ENCODE data around the gene CDC20.

CDC20 gene

GRCh38 chr1:43346636-43347035, 12.1 kb upstream of the CDC20 start:
- Histone ChIP-seq H3K27ac (ENCODE audit: low read length) (no peak overlapping the region), H3K4me3 (ENCODE audit: low read length) (no peak overlapping the region), H3K4me2 (ENCODE audit: low read length) (no peak overlapping the region), H3K9me3 (ENCODE audit: insufficient read depth, low read length) (no peaks in the 10 kb centered on the region), H3K36me3 (replicated peaks; ENCODE audit: low read depth, low read length) (no peaks in the 10 kb centered on the region), H2AFZ (ENCODE audit: low read depth, low read length) (no peak overlapping the region), H3K27me3 (ENCODE audit: low read depth, low read length) (no peaks in the 10 kb centered on the region), H3K79me2 (ENCODE audit: low read length) (no peaks in the 10 kb centered on the region), H3K4me1 (ENCODE audit: low read length) (no peaks in the 10 kb centered on the region), H3K9ac (ENCODE audit: low read length) (no peak overlapping the region), H4K20me1 (ENCODE audit: insufficient read depth, low read length) (no peaks in the 10 kb centered on the region)
- TF ChIP-seq CTCF (IDR thresholded peaks at IDR 0.05; ENCODE audit: low read depth, low read length), result no peak

GRCh38 chr1:43348343-43348808, 10.4 kb upstream of the CDC20 start:
- H2AFZ ChIP-seq (ENCODE audit: low read depth, low read length), result no peak overlapping the region
- H3K79me2 ChIP-seq (ENCODE audit: low read length), result no peaks in the 10 kb centered on the region
- no peak overlapping the region for H3K4me2 ChIP-seq (ENCODE audit: low read length)
- no peaks in the 10 kb centered on the region for H3K27me3 ChIP-seq (ENCODE audit: low read depth, low read length)
- no peak for TF ChIP-seq EZH2phosphoT487 (IDR thresholded peaks at IDR 0.05; ENCODE audit: low read depth)
- TF ChIP-seq CTCF (IDR thresholded peaks at IDR 0.05; ENCODE audit: low read depth, low read length), result no peak
- H3K4me3 ChIP-seq (ENCODE audit: low read length), result no peak overlapping the region
- H3K9ac ChIP-seq (ENCODE audit: low read length), result no peak overlapping the region
- no peak overlapping the region for H3K27ac ChIP-seq (ENCODE audit: low read length)
- H4K20me1 ChIP-seq (ENCODE audit: insufficient read depth, low read length), result no peaks in the 10 kb centered on the region
- H3K36me3 ChIP-seq (replicated peaks; ENCODE audit: low read depth, low read length), result no peaks in the 10 kb centered on the region
- no peaks in the 10 kb centered on the region for H3K4me1 ChIP-seq (ENCODE audit: low read length)
- H3K9me3 ChIP-seq (ENCODE audit: insufficient read depth, low read length), result no peaks in the 10 kb centered on the region

GRCh38 chr1:43348809-43349593, 9.8 kb upstream of the CDC20 start:
- H3K79me2 ChIP-seq (ENCODE audit: low read length), result no peaks in the 10 kb centered on the region
- H2AFZ ChIP-seq (ENCODE audit: low read depth, low read length), result no peak overlapping the region

GRCh38 chr1:43349594-43350306, 9.0 kb upstream of the CDC20 start:
- no peaks in the 10 kb centered on the region for H3K36me3 ChIP-seq (replicated peaks; ENCODE audit: low read depth, low read length)
- H3K4me2 ChIP-seq (ENCODE audit: low read length), result no peak overlapping the region
- no peaks in the 10 kb centered on the region for H3K79me2 ChIP-seq (ENCODE audit: low read length)
- no peak for TF ChIP-seq EZH2phosphoT487 (IDR thresholded peaks at IDR 0.05; ENCODE audit: low read depth)
- TF ChIP-seq CTCF (IDR thresholded peaks at IDR 0.05; ENCODE audit: low read depth, low read length), result no peak
- H3K4me1 ChIP-seq (ENCODE audit: low read length), result no peaks in the 10 kb centered on the region
- no peak overlapping the region for H3K9ac ChIP-seq (ENCODE audit: low read length)
- H3K27ac ChIP-seq (ENCODE audit: low read length), result no peak overlapping the region
- H3K9me3 ChIP-seq (ENCODE audit: insufficient read depth, low read length), result no peaks in the 10 kb centered on the region
- no peaks in the 10 kb centered on the region for H4K20me1 ChIP-seq (ENCODE audit: insufficient read depth, low read length)
- H2AFZ ChIP-seq (ENCODE audit: low read depth, low read length), result no peak overlapping the region
- no peak overlapping the region for H3K4me3 ChIP-seq (ENCODE audit: low read length)
- no peaks in the 10 kb centered on the region for H3K27me3 ChIP-seq (ENCODE audit: low read depth, low read length)

More at GRCh38 chr1:43348809-43349593, 9.8 kb upstream of the CDC20 start:
- Histone ChIP-seq H3K4me3 (ENCODE audit: low read length) (no peak overlapping the region), H3K27ac (ENCODE audit: low read length) (no peak overlapping the region), H3K4me1 (ENCODE audit: low read length) (no peaks in the 10 kb centered on the region), H3K9me3 (ENCODE audit: insufficient read depth, low read length) (no peaks in the 10 kb centered on the region), H3K36me3 (replicated peaks; ENCODE audit: low read depth, low read length) (no peaks in the 10 kb centered on the region), H3K27me3 (ENCODE audit: low read depth, low read length) (no peaks in the 10 kb centered on the region), H4K20me1 (ENCODE audit: insufficient read depth, low read length) (no peaks in the 10 kb centered on the region), H3K9ac (ENCODE audit: low read length) (no peak overlapping the region), H3K4me2 (ENCODE audit: low read length) (no peak overlapping the region)
- no peak for TF ChIP-seq EZH2phosphoT487 (IDR thresholded peaks at IDR 0.05; ENCODE audit: low read depth)

Measured in OCI-LY3 (cell line).